Measurements from ENCODE around the gene TP53TG3F.
"Not testable (repeated sequence)": the region's sequence is repeated elsewhere in the genome, so short reads cannot be mapped to it uniquely, and the experiment has no call there.

The TP53TG3F gene, protein sequence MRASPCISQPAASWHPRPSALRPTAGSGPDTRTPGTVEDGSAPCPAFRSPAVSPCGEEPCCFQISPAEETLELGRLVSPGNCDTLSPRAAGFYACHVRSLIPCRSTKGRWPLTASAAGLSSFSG

DNA sequence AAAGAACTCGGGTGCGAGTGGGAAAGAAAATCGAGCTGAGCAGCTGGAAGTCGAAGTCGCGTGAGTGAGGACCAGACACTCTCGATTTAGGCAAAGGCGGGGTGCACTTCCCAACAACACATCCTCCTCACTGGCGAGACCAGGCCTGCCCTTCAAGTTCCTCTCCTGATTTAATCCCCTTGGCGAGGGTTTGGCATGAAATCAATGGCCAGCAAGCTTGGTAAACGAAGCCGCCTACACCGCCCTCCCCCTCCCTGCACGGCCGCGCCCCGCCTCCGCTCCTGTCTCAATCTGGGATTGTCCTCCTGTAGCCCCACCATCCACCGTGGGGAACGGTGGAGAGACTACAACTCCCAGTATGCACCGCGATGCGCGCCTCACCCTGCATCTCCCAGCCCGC, at the start of gene TP53TG3F:
Gene TP53TG3F, plus strand, starts transcription at position 301 of the 400 bp plus-strand sequence. Its CDS starts 68 bp downstream, at position 369.
- not testable (repeated sequence) for DNase-seq

DNA sequence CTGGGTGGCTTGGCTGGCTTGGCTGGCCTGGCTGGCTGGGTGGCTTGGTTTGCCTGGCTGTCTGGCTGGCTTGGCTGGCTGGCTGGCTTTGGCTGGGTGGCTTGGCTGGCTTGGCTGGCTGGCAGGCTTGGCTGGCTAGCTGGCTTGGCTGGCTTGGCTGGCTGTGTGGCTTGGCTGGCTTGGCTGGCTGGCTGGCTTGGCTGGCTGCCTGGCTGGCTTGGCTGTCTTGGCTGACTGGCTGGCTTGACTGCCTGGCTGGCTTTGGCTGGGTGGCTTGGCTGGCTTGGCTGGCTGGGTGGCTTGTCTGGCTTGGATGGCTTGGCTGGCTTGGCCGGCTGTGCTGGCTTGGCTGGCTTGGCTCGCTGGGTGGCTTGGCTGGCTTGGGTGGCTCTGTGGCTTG, 32.2 kb downstream of the TP53TG3F start:
- DNase-seq: not testable (repeated sequence)

DNA sequence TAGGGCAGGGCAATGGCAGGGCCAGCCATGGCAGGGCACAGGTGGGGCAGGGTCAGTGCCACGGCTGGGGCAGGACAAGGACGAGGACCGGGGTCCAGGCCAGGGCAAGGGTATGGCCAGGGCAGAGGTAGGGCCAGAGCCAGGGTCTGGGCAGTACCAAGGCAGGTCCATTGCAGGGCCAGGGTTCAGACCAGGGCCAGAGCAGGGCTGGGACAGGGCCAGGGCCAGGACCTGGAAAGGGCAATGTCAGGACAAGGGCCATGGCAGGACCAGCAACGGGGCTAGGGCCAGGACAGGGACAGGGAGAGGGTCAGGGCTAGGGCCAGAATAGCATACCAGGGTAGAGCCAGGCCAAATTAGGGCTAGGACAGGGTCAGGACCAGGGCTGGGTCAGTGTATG, 47.8 kb downstream of the TP53TG3F start:
- not testable (repeated sequence) for DNase-seq

DNA sequence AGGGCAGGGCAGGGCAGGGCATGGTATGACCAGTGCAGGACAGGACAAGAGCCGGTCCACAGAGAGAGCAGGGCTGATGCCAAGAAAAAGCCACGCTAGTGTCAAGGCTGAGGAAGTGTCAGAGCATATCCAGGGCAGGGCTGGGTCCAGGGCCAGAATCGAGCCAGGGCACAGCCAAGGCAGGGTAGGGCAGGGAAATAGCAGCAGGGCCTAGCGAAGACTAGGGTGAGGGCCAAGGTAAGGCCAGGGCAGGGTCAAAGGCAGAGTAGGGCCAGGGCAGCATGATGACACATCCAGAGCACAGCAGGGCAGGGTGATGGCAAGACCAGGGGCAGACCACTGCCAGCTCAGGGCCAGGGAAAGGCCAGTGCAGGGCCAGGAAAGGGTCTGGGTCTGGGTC, 49.7 kb downstream of the TP53TG3F start:
- not testable (repeated sequence) for DNase-seq

DNA sequence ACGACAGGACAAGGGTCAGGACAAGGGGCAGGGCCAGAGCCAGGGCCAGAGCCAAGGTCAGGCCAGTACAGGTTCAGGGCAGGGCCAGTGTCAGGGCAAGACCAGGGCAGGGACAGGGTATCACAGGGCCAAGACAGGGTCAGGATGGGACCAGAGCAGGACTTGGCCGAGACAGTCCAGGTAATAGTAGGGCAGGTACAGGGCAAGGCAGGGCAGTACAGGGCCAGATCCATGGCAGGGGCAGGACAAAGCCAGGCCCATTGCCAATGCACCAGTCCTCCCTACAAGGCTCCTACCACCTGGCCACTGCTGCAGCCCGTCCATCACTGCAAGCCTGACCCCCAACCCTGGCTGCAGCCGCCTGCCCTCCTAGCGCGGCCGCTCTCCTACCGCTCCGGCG, 50.5 kb downstream of the TP53TG3F start:
- not testable (repeated sequence) for DNase-seq
